WTC11 (cell line): ENCODE data around the gene HBZ.
"Not testable (repeated sequence)": the region's sequence is repeated elsewhere in the genome, so short reads cannot be mapped to it uniquely, and the experiment has no call there.

Experiments
- CTCF ChIP-seq: fragments of 200-600 bp; IDR thresholded peaks from 2 replicates; pipeline ENCODE4 v1.8.0; 2022; ENCODE audit warnings: antibody characterized with exemption
- TF ChIP-seq, protein P1 (sequence below): sonication (generic); formaldehyde crosslinking; IDR thresholded peaks from 2 replicates; pipeline ENCODE4 v1.8.1; 2023; ENCODE audit warnings: mild to moderate bottlenecking, missing genetic modification reagents

GRCh38 chr16:176477-177382 is 24.3 kb downstream of the HBZ start, which contains the start of gene HBA1:
- TF ChIP-seq CTCF: not testable (repeated sequence)
- TF ChIP-seq, protein P1, sequence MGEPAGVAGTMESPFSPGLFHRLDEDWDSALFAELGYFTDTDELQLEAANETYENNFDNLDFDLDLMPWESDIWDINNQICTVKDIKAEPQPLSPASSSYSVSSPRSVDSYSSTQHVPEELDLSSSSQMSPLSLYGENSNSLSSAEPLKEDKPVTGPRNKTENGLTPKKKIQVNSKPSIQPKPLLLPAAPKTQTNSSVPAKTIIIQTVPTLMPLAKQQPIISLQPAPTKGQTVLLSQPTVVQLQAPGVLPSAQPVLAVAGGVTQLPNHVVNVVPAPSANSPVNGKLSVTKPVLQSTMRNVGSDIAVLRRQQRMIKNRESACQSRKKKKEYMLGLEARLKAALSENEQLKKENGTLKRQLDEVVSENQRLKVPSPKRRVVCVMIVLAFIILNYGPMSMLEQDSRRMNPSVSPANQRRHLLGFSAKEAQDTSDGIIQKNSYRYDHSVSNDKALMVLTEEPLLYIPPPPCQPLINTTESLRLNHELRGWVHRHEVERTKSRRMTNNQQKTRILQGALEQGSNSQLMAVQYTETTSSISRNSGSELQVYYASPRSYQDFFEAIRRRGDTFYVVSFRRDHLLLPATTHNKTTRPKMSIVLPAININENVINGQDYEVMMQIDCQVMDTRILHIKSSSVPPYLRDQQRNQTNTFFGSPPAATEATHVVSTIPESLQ: not testable (repeated sequence)
